Mononuclear cell (primary cell): ENCODE results near the gene KRTAP4-7. TPM values are rescaled to one million over a fixed set of nuclear protein-coding genes. Genes with fewer than 3 reads are reported as not detected.
"Not testable (repeated sequence)": the region's sequence is repeated elsewhere in the genome, so short reads cannot be mapped to it uniquely, and the experiment has no call there.

ENCODE experiments used
- H3K27me3 ChIP-seq: 2 replicates; pipeline ENCODE4 v1.6.0; 2011; ENCODE audit warnings: low read length, control low read depth; ENCODE audit not compliant: insufficient read depth
- H3K4me1 ChIP-seq: 2 replicates; pipeline ENCODE4 v1.5.1; 2011; ENCODE audit warnings: mild to moderate bottlenecking, low read length, control low read depth; ENCODE audit not compliant: insufficient read depth
- H3K4me3 ChIP-seq: 2 replicates; pipeline ENCODE4 v1.5.1; 2011; ENCODE audit warnings: mild to moderate bottlenecking, low read length, moderate library complexity
- H3K9me3 ChIP-seq: 2 replicates; pipeline ENCODE4 v1.5.1; 2011; ENCODE audit warnings: low read depth, mild to moderate bottlenecking, control low read depth, low read length
- total RNA-seq: library from RNA; depleted of rRNA; stranded (reverse); fragments of >200 nt; gene quantifications from one replicate; pipeline ENCODE4 v1.2.3, GENCODE V29; 2012

The KRTAP4-7 gene
- total RNA-seq, 1 donor: not detected

- not testable (repeated sequence) for H3K9me3 ChIP-seq, H3K27me3 ChIP-seq, H3K4me3 ChIP-seq
- peaks cover 11% of the 10 kb centered on the region for H3K4me1 ChIP-seq
Observed at GRCh38 chr17:41117846-41118386, 34.0 kb downstream of the KRTAP4-7 start, which contains the start of gene KRTAP4-11. Gene KRTAP4-11 (minus strand): TSS chr17:41118373. CDS start chr17:41118315, 58 bp downstream.

GRCh38 chr17:41118721-41119120, 34.8 kb downstream of the KRTAP4-7 start:
- Histone ChIP-seq H3K9me3 (no peaks in the 10 kb centered on the region), H3K4me1 (peaks cover 11% of the 10 kb centered on the region), H3K4me3 (no peak overlapping the region), H3K27me3 (peaks cover 3% of the 10 kb centered on the region)

GRCh38 chr17:41119696-41120690, 36.0 kb downstream of the KRTAP4-7 start:
- not testable (repeated sequence) for H3K4me3 ChIP-seq, H3K9me3 ChIP-seq, H3K27me3 ChIP-seq
- H3K4me1 ChIP-seq: peaks cover 11% of the 10 kb centered on the region

- H3K9me3 ChIP-seq: no peaks in the 10 kb centered on the region
- H3K4me3 ChIP-seq: no peak overlapping the region
- peaks cover 12% of the 10 kb centered on the region for H3K4me1 ChIP-seq
- no peaks in the 10 kb centered on the region for H3K27me3 ChIP-seq
Observed at GRCh38 chr17:41121742-41122141, 37.8 kb downstream of the KRTAP4-7 start.

GRCh38 chr17:41123292-41123990, 39.5 kb downstream of the KRTAP4-7 start:
- peaks cover 12% of the 10 kb centered on the region for H3K4me1 ChIP-seq
- not testable (repeated sequence) for H3K27me3 ChIP-seq, H3K4me3 ChIP-seq, H3K9me3 ChIP-seq

GRCh38 chr17:41123991-41124371, 40.0 kb downstream of the KRTAP4-7 start, which contains the start of gene KRTAP4-12:
Gene KRTAP4-12 (minus strand): TSS chr17:41124182. CDS start chr17:41124122, 60 bp downstream.
- not testable (repeated sequence) for H3K4me3 ChIP-seq, H3K27me3 ChIP-seq, H3K9me3 ChIP-seq, H3K4me1 ChIP-seq

GRCh38 chr17:41125064-41125463, 41.1 kb downstream of the KRTAP4-7 start:
- Histone ChIP-seq H3K9me3 (no peaks in the 10 kb centered on the region), H3K4me1 (peaks cover 9% of the 10 kb centered on the region), H3K27me3 (no peaks in the 10 kb centered on the region), H3K4me3 (no peak overlapping the region)

- H3K4me3 ChIP-seq: no peak overlapping the region
- no peaks in the 10 kb centered on the region for H3K9me3 ChIP-seq
- H3K4me1 ChIP-seq: peaks cover 6% of the 10 kb centered on the region
- H3K27me3 ChIP-seq: no peaks in the 10 kb centered on the region
Observed at GRCh38 chr17:41126412-41126811, 42.5 kb downstream of the KRTAP4-7 start.

GRCh38 chr17:41127371-41127770, 43.4 kb downstream of the KRTAP4-7 start:
- H3K9me3 ChIP-seq: no peaks in the 10 kb centered on the region
- H3K4me1 ChIP-seq: peaks cover 6% of the 10 kb centered on the region
- H3K4me3 ChIP-seq: no peak overlapping the region
- H3K27me3 ChIP-seq: no peaks in the 10 kb centered on the region

- Histone ChIP-seq H3K27me3 (no peaks in the 10 kb centered on the region), H3K4me1 (no peaks in the 10 kb centered on the region), H3K9me3 (no peaks in the 10 kb centered on the region), H3K4me3 (no peak overlapping the region)
Observed at GRCh38 chr17:41131979-41132378, 48.0 kb downstream of the KRTAP4-7 start.

GRCh38 chr17:41133880-41134735, 50.2 kb downstream of the KRTAP4-7 start:
- Histone ChIP-seq H3K27me3 (no peaks in the 10 kb centered on the region), H3K4me1 (no peaks in the 10 kb centered on the region), H3K4me3 (no peak overlapping the region), H3K9me3 (no peaks in the 10 kb centered on the region)

Other genes with a start within 250 kb of the KRTAP4-7 start
- gene KRT12, start 216.9 kb upstream of the KRTAP4-7 start, total RNA-seq: not detected
- gene KRT20, start 198.9 kb upstream of the KRTAP4-7 start, total RNA-seq: not detected
- 0.52 TPM for gene KRT23, start 146.5 kb upstream of the KRTAP4-7 start, total RNA-seq
- gene KRT39, start 117.2 kb upstream of the KRTAP4-7 start, total RNA-seq: not detected
- 0.10 TPM for gene KRT40, start 99.8 kb upstream of the KRTAP4-7 start, total RNA-seq
- 0.31 TPM for gene KRTAP3-3, start 90.0 kb upstream of the KRTAP4-7 start, total RNA-seq
- not detected for gene KRTAP3-2, start 84.2 kb upstream of the KRTAP4-7 start, total RNA-seq
- gene KRTAP3-1, start 75.0 kb upstream of the KRTAP4-7 start, total RNA-seq: not detected
- not detected for gene KRTAP1-5, start 56.9 kb upstream of the KRTAP4-7 start, total RNA-seq
- gene KRTAP1-4, start 54.0 kb upstream of the KRTAP4-7 start, total RNA-seq: not detected
- gene KRTAP1-3, start 49.3 kb upstream of the KRTAP4-7 start, total RNA-seq: not detected
- not detected for gene KRTAP1-1, start 42.7 kb upstream of the KRTAP4-7 start, total RNA-seq
- gene KRTAP2-1, start 36.8 kb upstream of the KRTAP4-7 start, total RNA-seq: not detected
- gene KRTAP2-2, start 28.9 kb upstream of the KRTAP4-7 start, total RNA-seq: not detected
- not detected for gene KRTAP2-3, start 24.0 kb upstream of the KRTAP4-7 start, total RNA-seq
- gene KRTAP2-4, start 18.3 kb upstream of the KRTAP4-7 start, total RNA-seq: not detected
- gene KRTAP4-8, start 14.0 kb downstream of the KRTAP4-7 start, total RNA-seq: not detected
- gene KRTAP4-16, start 18.1 kb downstream of the KRTAP4-7 start, total RNA-seq: not detected
- gene KRTAP4-9, start 21.2 kb downstream of the KRTAP4-7 start, total RNA-seq: not detected
- not detected for gene KRTAP4-11, start 34.2 kb downstream of the KRTAP4-7 start, total RNA-seq
- gene KRTAP4-12, start 40.0 kb downstream of the KRTAP4-7 start, total RNA-seq: not detected
- not detected for gene KRTAP4-6, start 56.4 kb downstream of the KRTAP4-7 start, total RNA-seq
- not detected for gene KRTAP4-5, start 65.7 kb downstream of the KRTAP4-7 start, total RNA-seq
- gene KRTAP4-4, start 76.6 kb downstream of the KRTAP4-7 start, total RNA-seq: not detected
- not detected for gene KRTAP4-3, start 84.1 kb downstream of the KRTAP4-7 start, total RNA-seq
- not detected for gene KRTAP4-2, start 94.1 kb downstream of the KRTAP4-7 start, total RNA-seq
- gene KRTAP4-1, start 100.8 kb downstream of the KRTAP4-7 start, total RNA-seq: not detected
- not detected for gene KRTAP9-1, start 105.7 kb downstream of the KRTAP4-7 start, total RNA-seq
- not detected for gene KRTAP9-2, start 142.5 kb downstream of the KRTAP4-7 start, total RNA-seq
- gene KRTAP9-3, start 148.3 kb downstream of the KRTAP4-7 start, total RNA-seq: not detected
- not detected for gene KRTAP9-8, start 153.8 kb downstream of the KRTAP4-7 start, total RNA-seq
- not detected for gene KRTAP9-4, start 165.5 kb downstream of the KRTAP4-7 start, total RNA-seq
- gene KRTAP9-9, start 171.2 kb downstream of the KRTAP4-7 start, total RNA-seq: not detected
- gene KRTAP9-6, start 181.2 kb downstream of the KRTAP4-7 start, total RNA-seq: not detected
- gene KRTAP9-7, start 191.5 kb downstream of the KRTAP4-7 start, total RNA-seq: not detected
- gene KRTAP29-1, start 218.7 kb downstream of the KRTAP4-7 start, total RNA-seq: not detected
- gene KRTAP16-1, start 225.2 kb downstream of the KRTAP4-7 start, total RNA-seq: 0.21 TPM
- not detected for gene KRTAP17-1, start 231.6 kb downstream of the KRTAP4-7 start, total RNA-seq